ENCODE data around the gene ARPC1A. TPM values are rescaled to one million over a fixed set of nuclear protein-coding genes. Genes with fewer than 3 reads are reported as not detected.

The ARPC1A gene
- total and polyA plus RNA-seq, 4 experiments from 2014 or later: 46.2 to 64.2 (median 50.3) TPM

- Mint-ChIP-seq H3K4me3 (peak overlapping the region in 7 of 8 donors; percentile 69 to 93 (median 87)), H3K27me3 (no peaks in the 10 kb centered on the region), H3K27ac (peak overlapping the region; percentile 93 to 99 (median 98)), H3K36me3 (peaks cover 18 to 38% of the 10 kb centered on the region in 2 donors), H3K9me3 (no peaks in the 10 kb centered on the region), H3K4me1 (peaks cover 30 to 81% (median 49%) of the 10 kb centered on the region in 4 donors)
- peaks cover 30% of the 10 kb centered on the region for H3K36me3 ChIP-seq (ENCODE audit: insufficient read depth, low read length)
- peaks cover 83% of the 10 kb centered on the region for H3K4me1 ChIP-seq (ENCODE audit: insufficient read depth, low read length)
- intact Hi-C loops (cut with micrococcal nuclease): loop anchor here (1.0 to 2.0 kb wide), 3 partner anchors 12 to 57 kb away; partner anchors contain the start of genes ARPC1A, BUD31 and PDAP1
- DNase-seq: no peak
- H3K4me3 ChIP-seq (ENCODE audit: low read length in 2 of 2): peak overlapping the region; percentile 5 to 64
- no peaks in the 10 kb centered on the region for H3K27me3 ChIP-seq (ENCODE audit: insufficient read depth, low read length)
- peak overlapping the region; percentile 93 for H3K27ac ChIP-seq (ENCODE audit: low read depth, low read length)
- POLR2A ChIA-PET (ENCODE audit: partially characterized antibody): interaction anchor here (1.3 to 12.5 kb wide), 3 partner anchors 11 to 178 kb away, joined by 10 to 130 read pairs (median 18); partner anchors contain the start of genes BUD31, PDAP1 and ZNF655
- CTCF ChIA-PET (ENCODE audit: partially characterized antibody): no interaction called here
- no peaks in the 10 kb centered on the region for H3K9me3 ChIP-seq (ENCODE audit: control insufficient read depth in 1 of 2, low read length in 2 of 2)
Measured at GRCh38 chr7:99381664-99382075, 56.0 kb downstream of the ARPC1A start.

GRCh38 chr7:99383203-99383602 lies 57.5 kb downstream of the ARPC1A start:
- peaks cover 21 to 39% of the 10 kb centered on the region in 2 donors for H3K36me3 Mint-ChIP-seq
- H3K4me1 Mint-ChIP-seq: peaks cover 26 to 72% (median 43%) of the 10 kb centered on the region in 4 donors
- H3K4me3 ChIP-seq (ENCODE audit: low read length in 2 of 2): no peak overlapping the region
- H3K9me3 Mint-ChIP-seq: no peaks in the 10 kb centered on the region
- peak overlapping the region; percentile 53 to 89 (median 79) for H3K27ac Mint-ChIP-seq
- H3K4me1 ChIP-seq (ENCODE audit: insufficient read depth, low read length): peaks cover 67% of the 10 kb centered on the region
- peak overlapping the region in 1 of 8 donors; percentile 54 for H3K4me3 Mint-ChIP-seq
- H3K36me3 ChIP-seq (ENCODE audit: insufficient read depth, low read length): peaks cover 30% of the 10 kb centered on the region
- ChIA-PET CTCF (ENCODE audit: partially characterized antibody) (interaction anchor here (0.9 to 1.7 kb wide), 2 partner anchors 17 to 18 kb away, joined by 4 read pairs; no protein-coding TSS in a partner anchor), POLR2A (ENCODE audit: partially characterized antibody) (interaction anchor here (0.9 to 12.5 kb wide), 5 partner anchors 8 to 26 kb away, joined by 3 to 130 read pairs (median 5); partner anchors contain the start of genes ARPC1B, BUD31 and PDAP1)
- H3K9me3 ChIP-seq (ENCODE audit: control insufficient read depth in 1 of 2, low read length in 2 of 2): no peaks in the 10 kb centered on the region
- H3K27me3 Mint-ChIP-seq: no peaks in the 10 kb centered on the region
- intact Hi-C loops (cut with micrococcal nuclease): no loop called here
- no peaks in the 10 kb centered on the region for H3K27me3 ChIP-seq (ENCODE audit: insufficient read depth, low read length)
- DNase-seq: no peak
- H3K27ac ChIP-seq (ENCODE audit: low read depth, low read length): peak overlapping the region; percentile 38

GRCh38 chr7:99383791-99384370 lies 58.2 kb downstream of the ARPC1A start:
- ChIA-PET POLR2A (ENCODE audit: partially characterized antibody) (interaction anchor here (0.8 to 12.5 kb wide), 5 partner anchors 9 to 25 kb away, joined by 3 to 130 read pairs (median 4); partner anchors contain the start of genes ARPC1B, BUD31 and PDAP1), CTCF (ENCODE audit: partially characterized antibody) (interaction anchor here (0.7 to 1.7 kb wide), 2 partner anchors 10 to 19 kb away, joined by 3 to 4 read pairs; no protein-coding TSS in a partner anchor)
- H3K9me3 ChIP-seq (ENCODE audit: control insufficient read depth in 1 of 2, low read length in 2 of 2): no peaks in the 10 kb centered on the region
- Mint-ChIP-seq H3K9me3 (no peaks in the 10 kb centered on the region), H3K36me3 (peaks cover 24 to 42% of the 10 kb centered on the region in 2 donors), H3K4me1 (peaks cover 25 to 67% (median 42%) of the 10 kb centered on the region in 4 donors), H3K4me3 (no peak overlapping the region), H3K27ac (peak overlapping the region; percentile 69 to 89 (median 79)), H3K27me3 (no peaks in the 10 kb centered on the region)
- H3K36me3 ChIP-seq (ENCODE audit: insufficient read depth, low read length): peaks cover 34% of the 10 kb centered on the region
- no peak for DNase-seq
- intact Hi-C loops (cut with micrococcal nuclease): no loop called here
- H3K27me3 ChIP-seq (ENCODE audit: insufficient read depth, low read length): no peaks in the 10 kb centered on the region
- no peak overlapping the region for H3K4me3 ChIP-seq (ENCODE audit: low read length in 2 of 2)
- H3K27ac ChIP-seq (ENCODE audit: low read depth, low read length): peak overlapping the region; percentile 38
- H3K4me1 ChIP-seq (ENCODE audit: insufficient read depth, low read length): peaks cover 61% of the 10 kb centered on the region

- POLR2A ChIA-PET (ENCODE audit: partially characterized antibody): interaction anchor here (0.8 to 1.5 kb wide), 3 partner anchors 10 to 20 kb away, joined by 3 to 4 read pairs (median 4); partner anchors contain the start of gene ARPC1B
- Histone ChIP-seq H3K27ac (ENCODE audit: low read depth, low read length) (peak overlapping the region; percentile 38), H3K27me3 (ENCODE audit: insufficient read depth, low read length) (no peaks in the 10 kb centered on the region), H3K4me3 (ENCODE audit: low read length in 2 of 2) (no peak overlapping the region), H3K4me1 (ENCODE audit: insufficient read depth, low read length) (peaks cover 54% of the 10 kb centered on the region), H3K9me3 (ENCODE audit: control insufficient read depth in 1 of 2, low read length in 2 of 2) (no peaks in the 10 kb centered on the region), H3K36me3 (ENCODE audit: insufficient read depth, low read length) (peaks cover 38% of the 10 kb centered on the region)
- no peak overlapping the region for H3K4me3 Mint-ChIP-seq
- CTCF ChIA-PET (ENCODE audit: partially characterized antibody): interaction anchor here (0.7 kb wide), 1 partner anchor 11 kb away, joined by 3 read pairs; no protein-coding TSS in a partner anchor
- H3K27ac Mint-ChIP-seq: peak overlapping the region in 6 of 7 donors; percentile 57 to 89 (median 76)
- H3K27me3 Mint-ChIP-seq: no peaks in the 10 kb centered on the region
- no peaks in the 10 kb centered on the region for H3K9me3 Mint-ChIP-seq
- H3K4me1 Mint-ChIP-seq: peaks cover 19 to 61% (median 35%) of the 10 kb centered on the region in 4 donors
- intact Hi-C loops (cut with micrococcal nuclease): no loop called here
- peaks cover 18 to 41% of the 10 kb centered on the region in 2 donors for H3K36me3 Mint-ChIP-seq
- DNase-seq: no peak
Measured at GRCh38 chr7:99384523-99384922, 58.8 kb downstream of the ARPC1A start.

- peaks cover 44% of the 10 kb centered on the region for H3K4me1 ChIP-seq (ENCODE audit: insufficient read depth, low read length)
- H3K4me3 Mint-ChIP-seq: peak overlapping the region in 3 of 8 donors; percentile 4 to 31 (median 15)
Measured at GRCh38 chr7:99385564-99385963, 59.9 kb downstream of the ARPC1A start.

GRCh38 chr7:99386584-99387238 lies 61.0 kb downstream of the ARPC1A start:
- intact Hi-C loops (cut with micrococcal nuclease): loop anchor here (1.0 kb wide), 1 partner anchor 21 kb away; no protein-coding TSS in a partner anchor
- Mint-ChIP-seq H3K4me1 (peaks cover 4 to 40% (median 18%) of the 10 kb centered on the region in 4 donors), H3K27ac (peak overlapping the region; percentile 35 to 84 (median 75)), H3K9me3 (no peaks in the 10 kb centered on the region), H3K36me3 (peaks cover 14 to 40% of the 10 kb centered on the region in 2 donors), H3K4me3 (peak overlapping the region in 1 of 8 donors; percentile 59), H3K27me3 (no peaks in the 10 kb centered on the region)
- H3K27ac ChIP-seq (ENCODE audit: low read depth, low read length): no peak overlapping the region
- H3K27me3 ChIP-seq (ENCODE audit: insufficient read depth, low read length): no peaks in the 10 kb centered on the region
- peak; percentile 34 to 65 (median 47) for DNase-seq
- H3K4me3 ChIP-seq (ENCODE audit: low read length in 2 of 2): no peak overlapping the region
- H3K4me1 ChIP-seq (ENCODE audit: insufficient read depth, low read length): peaks cover 32% of the 10 kb centered on the region
- peaks cover 56% of the 10 kb centered on the region for H3K36me3 ChIP-seq (ENCODE audit: insufficient read depth, low read length)
- ChIA-PET CTCF (ENCODE audit: partially characterized antibody) (interaction anchor here (0.7 to 3.6 kb wide), 10 partner anchors 10 to 73 kb away, joined by 3 to 28 read pairs (median 4); partner anchors contain the start of gene ARPC1B), POLR2A (ENCODE audit: partially characterized antibody) (interaction anchor here (0.6 to 2.5 kb wide), 9 partner anchors 8 to 245 kb away, joined by 3 to 16 read pairs (median 5); partner anchors contain the start of genes ARPC1B, BUD31, PDAP1 and ZNF655)
- H3K9me3 ChIP-seq (ENCODE audit: control insufficient read depth in 1 of 2, low read length in 2 of 2): no peaks in the 10 kb centered on the region

More at GRCh38 chr7:99385564-99385963, 59.9 kb downstream of the ARPC1A start:
- H3K9me3 ChIP-seq (ENCODE audit: control insufficient read depth in 1 of 2, low read length in 2 of 2): no peaks in the 10 kb centered on the region
- ChIA-PET POLR2A (ENCODE audit: partially characterized antibody) (interaction anchor here (0.9 to 2.5 kb wide), 4 partner anchors 8 to 22 kb away, joined by 3 to 16 read pairs (median 6); partner anchors contain the start of genes ARPC1B, BUD31 and PDAP1), CTCF (ENCODE audit: partially characterized antibody) (interaction anchor here (1.6 to 2.7 kb wide), 2 partner anchors 21 to 24 kb away, joined by 14 to 26 read pairs; no protein-coding TSS in a partner anchor)
- Mint-ChIP-seq H3K27me3 (no peaks in the 10 kb centered on the region), H3K27ac (peak overlapping the region; percentile 22 to 69 (median 57)), H3K36me3 (peaks cover 18 to 41% of the 10 kb centered on the region in 2 donors), H3K9me3 (no peaks in the 10 kb centered on the region), H3K4me1 (peaks cover 12 to 51% (median 26%) of the 10 kb centered on the region in 4 donors)
- peak overlapping the region; percentile 38 for H3K27ac ChIP-seq (ENCODE audit: low read depth, low read length)
- DNase-seq: no peak
- peaks cover 48% of the 10 kb centered on the region for H3K36me3 ChIP-seq (ENCODE audit: insufficient read depth, low read length)
- intact Hi-C loops (cut with micrococcal nuclease): no loop called here
- H3K27me3 ChIP-seq (ENCODE audit: insufficient read depth, low read length): no peaks in the 10 kb centered on the region
- H3K4me3 ChIP-seq (ENCODE audit: low read length in 2 of 2): no peak overlapping the region

Measured in CD4-positive, alpha-beta memory T cell (primary cell).